TTC549 (cell line): ENCODE data around the gene HSPA9.
"Not testable (repeated sequence)": the region's sequence is repeated elsewhere in the genome, so short reads cannot be mapped to it uniquely, and the experiment has no call there.

ENCODE experiments used
- FAIRE-seq: peaks from 2 replicates; lab custom pipeline; 2012; peaks lifted over from hg19 to GRCh38; lab: Jason Lieb, UNC

The HSPA9 gene

GRCh38 chr5:138528744-138529469 lies 46.3 kb downstream of the HSPA9 start:
- FAIRE-seq, result no peak

- no peak for FAIRE-seq
Observed at GRCh38 chr5:138528208-138528607, 47.0 kb downstream of the HSPA9 start.

- FAIRE-seq, result no peak
Observed at GRCh38 chr5:138527170-138527569, 48.0 kb downstream of the HSPA9 start.

GRCh38 chr5:138523406-138523805 lies 51.8 kb downstream of the HSPA9 start:
- FAIRE-seq, result no peak

GRCh38 chr5:138520971-138521370 lies 54.2 kb downstream of the HSPA9 start:
- no peak for FAIRE-seq

GRCh38 chr5:138517437-138517836 lies 57.8 kb downstream of the HSPA9 start:
- no peak for FAIRE-seq

GRCh38 chr5:138515556-138516245 lies 59.5 kb downstream of the HSPA9 start:
- no peak for FAIRE-seq

- FAIRE-seq, result no peak
Observed at GRCh38 chr5:138514021-138514420, 61.2 kb downstream of the HSPA9 start.

GRCh38 chr5:138508958-138509357 lies 66.2 kb downstream of the HSPA9 start:
- no peak for FAIRE-seq

- FAIRE-seq, result not testable (repeated sequence)
Observed at GRCh38 chr5:138507485-138507884, 67.7 kb downstream of the HSPA9 start.

- FAIRE-seq, result no peak
Observed at GRCh38 chr5:138506370-138507306, 68.6 kb downstream of the HSPA9 start.

GRCh38 chr5:138504799-138505198 lies 70.4 kb downstream of the HSPA9 start:
- FAIRE-seq, result no peak
